Activated CD8-positive, alpha-beta T cell treated with anti-CD3 and anti-CD28 coated beads for 36 hours (primary cell): ENCODE data around the gene SV2A. TPM values are rescaled to one million over a fixed set of nuclear protein-coding genes. Genes with fewer than 3 reads are reported as not detected.

Experiments
- ATAC-seq: fragments of 200-7000 bp; cut with Tn5 transposase; one replicate; pipeline ENCODE4 v1.10.0; 2021; ENCODE audit warnings: mild to moderate bottlenecking, moderate library complexity
- CTCF ChIA-PET: fragments of 350-600 bp; sonication (Branson Sonifier 250); formaldehyde crosslinking; loops from one replicate; lab custom pipeline; 2021; ENCODE audit warnings: antibody characterized with exemption; lab: Charles Lee
- POLR2A ChIA-PET: fragments of 350-600 bp; sonication (Branson Sonifier 250); formaldehyde crosslinking; loops from one replicate; lab custom pipeline; 2021; ENCODE audit warnings: antibody characterized with exemption; lab: Charles Lee
- DNase-seq: peaks from one replicate; pipeline ENCODE4 v3.0.0-alpha.2; 2020
- H3K27ac Mint-ChIP-seq: one replicate; pipeline ENCODE4 v1.8.0; 2021; ENCODE audit warnings: mild to moderate bottlenecking, mixed read lengths
- H3K27me3 Mint-ChIP-seq: one replicate; pipeline ENCODE4 v1.8.0; 2021; ENCODE audit warnings: mixed read lengths
- H3K36me3 Mint-ChIP-seq: one replicate; pipeline ENCODE4 v1.8.0; 2021; ENCODE audit warnings: low read depth, mixed read lengths
- H3K4me1 Mint-ChIP-seq: one replicate; pipeline ENCODE4 v1.8.0; 2021; ENCODE audit warnings: low read depth, mixed read lengths
- H3K4me3 Mint-ChIP-seq: one replicate; pipeline ENCODE4 v1.8.0; 2021; ENCODE audit warnings: mild to moderate bottlenecking, moderate library complexity, mixed read lengths
- H3K9me3 Mint-ChIP-seq: one replicate; pipeline ENCODE4 v1.8.0; 2021; ENCODE audit warnings: mixed read lengths
- CTCF ChIP-seq: fragments of 200-600 bp; IDR thresholded peaks from one replicate; pipeline ENCODE4 v1.8.0; 2022; ENCODE audit warnings: antibody characterized with exemption, mild to moderate bottlenecking
- intact Hi-C: fragments of 100-400 bp; cut with micrococcal nuclease; formaldehyde crosslinking; loops from one replicate; pipeline ENCODE4 v1.10.0; 2022
- total RNA-seq, 2 experiments: library from RNA; stranded (reverse); gene quantifications; one replicate each; pipeline ENCODE4 v1.2.3, GENCODE V29; 2021

SV2A gene
- 1 to 10 TPM; 8.2 to 9.1 TPM for total RNA-seq

GRCh38 chr1:149917571-149918144 lies at the start of gene SV2A:
Gene SV2A (minus strand): TSS chr1:149917844. CDS start chr1:149913840, 4,004 bp downstream.
- intact Hi-C loops = no loop called here
- no peak for TF ChIP-seq CTCF
- Mint-ChIP-seq H3K36me3 (peaks cover 9% of the 10 kb centered on the region), H3K27me3 (no peaks in the 10 kb centered on the region), H3K9me3 (no peaks in the 10 kb centered on the region), H3K4me1 (peaks cover 33% of the 10 kb centered on the region), H3K27ac (peak within 1 kb of the TSS; percentile 69), H3K4me3 (peak within 1 kb of the TSS; percentile 81)
- peak; percentile 66 for DNase-seq
- ATAC-seq = peak; percentile 86
- POLR2A ChIA-PET = interaction anchor here (1.0 to 1.5 kb wide), 3 partner anchors 12 to 31 kb away, joined by 3 to 10 read pairs (median 4); partner anchors contain the start of gene MTMR11
- CTCF ChIA-PET = no interaction called here

DNA sequence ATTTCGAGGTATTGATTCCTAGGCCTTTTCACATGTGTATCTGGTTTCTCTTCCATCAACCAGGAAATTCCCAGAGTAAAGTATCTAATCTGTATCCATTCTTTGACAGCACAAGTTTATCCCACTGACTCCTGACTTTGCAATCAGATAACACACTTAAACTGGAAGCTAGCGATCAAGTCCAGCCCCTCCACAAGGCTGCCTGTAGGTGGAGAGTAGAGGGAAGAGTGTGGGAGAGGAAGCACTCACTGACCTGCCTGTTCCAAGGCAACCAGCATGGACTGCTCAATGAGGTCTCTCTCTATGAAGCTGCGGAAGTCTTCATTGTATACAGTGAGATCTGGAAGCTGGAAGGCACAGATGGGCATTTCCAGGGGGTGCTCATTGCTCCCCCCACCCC lies 49.4 kb upstream of the SV2A start:
- no peak for TF ChIP-seq CTCF
- Mint-ChIP-seq H3K27ac (no peak overlapping the region), H3K4me1 (peaks cover 6% of the 10 kb centered on the region), H3K36me3 (peaks cover 24% of the 10 kb centered on the region), H3K4me3 (no peak overlapping the region), H3K27me3 (no peaks in the 10 kb centered on the region), H3K9me3 (no peaks in the 10 kb centered on the region)
- ATAC-seq (no peak), DNase-seq (no peak)
- CTCF ChIA-PET = interaction anchor here (1.0 to 1.1 kb wide), 2 partner anchors 91 to 199 kb away, joined by 3 to 4 read pairs; no protein-coding TSS in a partner anchor
- intact Hi-C loops = no loop called here
- POLR2A ChIA-PET = interaction anchor here (0.6 kb wide), 1 partner anchor 35 kb away, joined by 3 read pairs; no protein-coding TSS in a partner anchor

- Mint-ChIP-seq H3K36me3 (peaks cover 25% of the 10 kb centered on the region), H3K27me3 (no peaks in the 10 kb centered on the region), H3K9me3 (no peaks in the 10 kb centered on the region), H3K4me3 (no peak overlapping the region), H3K27ac (no peak overlapping the region), H3K4me1 (peaks cover 9% of the 10 kb centered on the region)
- DNase-seq (no peak), ATAC-seq (no peak)
- POLR2A ChIA-PET = interaction anchor here (0.6 kb wide), 1 partner anchor 35 kb away, joined by 3 read pairs; no protein-coding TSS in a partner anchor
- TF ChIP-seq CTCF = no peak
- CTCF ChIA-PET = interaction anchor here (1.0 to 1.1 kb wide), 2 partner anchors 91 to 199 kb away, joined by 3 to 4 read pairs; no protein-coding TSS in a partner anchor
- intact Hi-C loops = no loop called here
Measured at GRCh38 chr1:149966405-149966804, 48.8 kb upstream of the SV2A start.

DNA sequence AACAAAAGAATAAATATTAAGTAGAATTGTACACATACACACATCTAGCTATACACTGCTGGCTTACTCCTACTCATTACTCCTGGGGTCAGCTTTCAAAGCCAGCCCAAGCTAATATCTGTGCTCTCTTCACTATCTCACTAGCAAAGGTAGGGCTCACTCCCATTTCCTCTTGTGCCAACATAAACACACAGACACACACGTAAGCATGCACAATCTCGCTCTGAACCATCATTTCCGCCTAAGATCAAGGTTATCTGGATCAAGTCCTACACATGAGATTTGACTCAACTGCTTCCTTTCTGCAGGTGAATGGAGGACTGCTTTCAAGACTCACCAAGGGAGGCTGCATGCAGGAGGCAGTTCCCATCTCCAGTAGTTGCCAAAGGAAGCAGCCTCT lies 47.8 kb upstream of the SV2A start:
- no peak overlapping the region for H3K27ac Mint-ChIP-seq
- DNase-seq = no peak

More for the DNA sequence above, 47.8 kb upstream of the SV2A start:
- no peaks in the 10 kb centered on the region for H3K9me3 Mint-ChIP-seq
- no peak overlapping the region for H3K4me3 Mint-ChIP-seq
- H3K4me1 Mint-ChIP-seq = peaks cover 9% of the 10 kb centered on the region
- H3K36me3 Mint-ChIP-seq = peaks cover 25% of the 10 kb centered on the region
- ChIA-PET POLR2A (interaction anchor here (1.7 kb wide), 1 partner anchor 19 kb away, joined by 5 read pairs; no protein-coding TSS in a partner anchor), CTCF (interaction anchor here (1.6 kb wide), 1 partner anchor 221 kb away, joined by 4 read pairs; no protein-coding TSS in a partner anchor)
- no peak for TF ChIP-seq CTCF
- ATAC-seq = no peak
- intact Hi-C loops = no loop called here
- H3K27me3 Mint-ChIP-seq = no peaks in the 10 kb centered on the region
